MM.1S (cell line): ENCODE results near the gene PLXND1.

ENCODE experiments used
- DNase-seq: peaks from one replicate; pipeline ENCODE4 v3.0.0-alpha.2; 2015
- H2AFZ ChIP-seq: fragments of 300-600 bp; sonication (generic); 2 replicates; pipeline ENCODE4 v1.6.0; 2016; ENCODE audit warnings: antibody characterized with exemption, low read length
- H3F3A ChIP-seq: fragments of 300-600 bp; sonication (generic); 2 replicates; pipeline ENCODE4 v1.6.1; 2016; ENCODE audit warnings: mild to moderate bottlenecking, antibody characterized with exemption, low read length, moderate library complexity, mixed read lengths; ENCODE audit not compliant: insufficient read depth
- H3K27ac ChIP-seq: fragments of 300-600 bp; sonication (generic); 2 replicates; pipeline ENCODE4 v1.5.1; 2016; ENCODE audit warnings: mild to moderate bottlenecking, low read length
- H3K27me3 ChIP-seq: fragments of 300-600 bp; sonication (generic); replicated peaks from 2 replicates; pipeline ENCODE4 v1.6.0; 2016; ENCODE audit warnings: low read length; ENCODE audit not compliant: insufficient read depth
- H3K36me3 ChIP-seq: fragments of 300-600 bp; sonication (generic); replicated peaks from 2 replicates; pipeline ENCODE4 v1.6.1; 2016; ENCODE audit warnings: mild to moderate bottlenecking, low read length, mixed read lengths; ENCODE audit not compliant: insufficient read depth
- H3K4me1 ChIP-seq: fragments of 300-600 bp; sonication (generic); 2 replicates; pipeline ENCODE4 v1.6.1; 2016; ENCODE audit warnings: low read length, mixed read lengths
- H3K4me2 ChIP-seq: fragments of 300-600 bp; sonication (generic); 2 replicates; pipeline ENCODE4 v1.6.0; 2016; ENCODE audit warnings: low read depth, low read length
- H3K4me3 ChIP-seq: fragments of 300-600 bp; sonication (generic); 2 replicates; pipeline ENCODE4 v1.5.1; 2016; ENCODE audit warnings: low read length, mixed read lengths
- H3K79me2 ChIP-seq: fragments of 300-600 bp; sonication (generic); 2 replicates; pipeline ENCODE4 v1.6.1; 2016; ENCODE audit warnings: mixed run types, low read length, mixed read lengths
- H3K9ac ChIP-seq: fragments of 300-600 bp; sonication (generic); 2 replicates; pipeline ENCODE4 v1.6.1; 2016; ENCODE audit warnings: low read length, mixed read lengths
- H3K9me2 ChIP-seq: fragments of 300-600 bp; sonication (generic); replicated peaks from 2 replicates; pipeline ENCODE4 v1.6.1; 2016; ENCODE audit warnings: mild to moderate bottlenecking, low read length, mixed read lengths; ENCODE audit not compliant: insufficient read depth
- H3K9me3 ChIP-seq: fragments of 300-600 bp; sonication (generic); replicated peaks from 2 replicates; pipeline ENCODE4 v1.6.1; 2016; ENCODE audit warnings: mild to moderate bottlenecking, low read length, mixed read lengths; ENCODE audit not compliant: insufficient read depth
- H4K20me1 ChIP-seq: fragments of 300-600 bp; sonication (generic); 2 replicates; pipeline ENCODE4 v1.6.1; 2016; ENCODE audit warnings: mild to moderate bottlenecking, low read length, moderate library complexity, mixed read lengths; ENCODE audit not compliant: insufficient read depth
- CTCF ChIP-seq: fragments of 300-600 bp; sonication (generic); IDR thresholded peaks from 2 replicates; pipeline ENCODE4 v1.5.1; 2016; ENCODE audit warnings: antibody characterized with exemption, low read length, mixed read lengths
- EZH2 ChIP-seq: fragments of 300-600 bp; sonication (generic); optimal IDR thresholded peaks from 2 replicates; pipeline ENCODE3; 2017; ENCODE audit warnings: low read depth, mild to moderate bottlenecking, antibody characterized with exemption, low read length, mixed read lengths
- EZH2phosphoT487 ChIP-seq: fragments of 300-600 bp; sonication (generic); IDR thresholded peaks from 2 replicates; pipeline ENCODE4 v1.6.1; 2018; ENCODE audit warnings: antibody characterized with exemption, low read length

The PLXND1 gene

GRCh38 chr3:129563332-129563731, 43.1 kb downstream of the PLXND1 start:
- Histone ChIP-seq H3F3A (no peaks in the 10 kb centered on the region), H3K27ac (no peak overlapping the region), H3K9me3 (no peaks in the 10 kb centered on the region), H3K79me2 (no peaks in the 10 kb centered on the region), H3K4me3 (no peak overlapping the region), H4K20me1 (no peaks in the 10 kb centered on the region), H3K36me3 (no peaks in the 10 kb centered on the region), H3K27me3 (no peaks in the 10 kb centered on the region), H3K4me1 (peaks cover 7% of the 10 kb centered on the region), H3K4me2 (no peak overlapping the region), H3K9me2 (no peaks in the 10 kb centered on the region), H2AFZ (no peak overlapping the region), H3K9ac (no peak overlapping the region)
- DNase-seq = no peak
- TF ChIP-seq EZH2phosphoT487 = no peak
- TF ChIP-seq CTCF = no peak
- TF ChIP-seq EZH2 = no peak

GRCh38 chr3:129562803-129563202, 43.7 kb downstream of the PLXND1 start:
- no peaks in the 10 kb centered on the region for H3K79me2 ChIP-seq
- no peaks in the 10 kb centered on the region for H3K9me2 ChIP-seq
- H3K4me1 ChIP-seq = peaks cover 7% of the 10 kb centered on the region
- H4K20me1 ChIP-seq = no peaks in the 10 kb centered on the region
- H3F3A ChIP-seq = no peaks in the 10 kb centered on the region
- no peak overlapping the region for H3K4me2 ChIP-seq
- H3K27me3 ChIP-seq = no peaks in the 10 kb centered on the region
- TF ChIP-seq CTCF (no peak), EZH2phosphoT487 (no peak), EZH2 (no peak)
- H3K4me3 ChIP-seq = no peak overlapping the region
- no peaks in the 10 kb centered on the region for H3K36me3 ChIP-seq
- no peak overlapping the region for H2AFZ ChIP-seq
- no peak overlapping the region for H3K27ac ChIP-seq
- H3K9me3 ChIP-seq = no peaks in the 10 kb centered on the region
- DNase-seq = no peak
- H3K9ac ChIP-seq = no peak overlapping the region

GRCh38 chr3:129561619-129562248, 44.7 kb downstream of the PLXND1 start:
- no peaks in the 10 kb centered on the region for H3K36me3 ChIP-seq
- peaks cover 7% of the 10 kb centered on the region for H3K4me1 ChIP-seq
- H3K9me2 ChIP-seq = no peaks in the 10 kb centered on the region
- no peak overlapping the region for H3K27ac ChIP-seq
- no peaks in the 10 kb centered on the region for H3K9me3 ChIP-seq
- H3K79me2 ChIP-seq = no peaks in the 10 kb centered on the region
- TF ChIP-seq EZH2phosphoT487 = no peak
- TF ChIP-seq EZH2 = no peak
- TF ChIP-seq CTCF = no peak
- DNase-seq = no peak
- no peak overlapping the region for H3K4me2 ChIP-seq
- H3K27me3 ChIP-seq = no peaks in the 10 kb centered on the region
- H2AFZ ChIP-seq = no peak overlapping the region
- H3F3A ChIP-seq = no peaks in the 10 kb centered on the region
- H3K9ac ChIP-seq = no peak overlapping the region
- H3K4me3 ChIP-seq = no peak overlapping the region
- H4K20me1 ChIP-seq = no peaks in the 10 kb centered on the region
